ENCODE measurements around the gene PIGT. TPM values are rescaled to one million over a fixed set of nuclear protein-coding genes. Genes with fewer than 3 reads are reported as not detected.

PIGT gene
- total RNA-seq, 2 donors from 2014 or later, result 38.6 to 50.3 TPM

DNA sequence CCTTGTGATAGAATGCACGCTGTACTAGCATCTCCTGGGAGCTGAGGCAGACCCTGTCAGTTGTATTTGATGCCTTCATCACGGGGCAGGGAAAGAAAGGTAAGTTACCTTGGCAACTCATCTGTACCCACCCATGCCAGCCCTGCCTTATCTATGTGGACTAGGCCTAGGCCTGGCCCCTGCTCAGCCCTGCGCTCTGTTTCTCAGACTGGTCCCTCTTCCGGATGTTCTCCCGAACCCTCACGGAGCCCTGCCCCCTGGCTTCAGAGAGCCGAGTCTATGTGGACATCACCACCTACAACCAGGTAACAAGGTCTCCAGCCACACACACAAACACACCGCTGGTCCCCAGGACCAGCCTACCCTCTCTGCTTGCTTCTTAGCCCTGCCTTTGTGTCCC is 4.2 kb downstream of the PIGT start:
- ATAC-seq (no peak), DNase-seq (no peak)
- Histone ChIP-seq H3K4me3 (no peak overlapping the region), H3K27me3 (no peaks in the 10 kb centered on the region), H3K9me3 (no peaks in the 10 kb centered on the region), H3K27ac (peak overlapping the region in 3 of 4 donors; percentile 52 to 86 (median 66)), H3K36me3 (replicated peaks in 1 of 2; ENCODE audit: insufficient read depth in 1 of 2, low read depth in 2 of 2) (peaks cover 5 to 28% of the 10 kb centered on the region in 2 donors), H3K4me1 (peaks cover 37% of the 10 kb centered on the region)
- intact Hi-C loops (cut with DNase I), result loop anchor here (5.0 kb wide), 1 partner anchor 43 kb away; the partner anchor contains the start of gene TP53TG5
- 93 to 96% methylated on average over 8 of the region's 8 CpGs for WGBS, 2 donors
- TF ChIP-seq POLR2A (IDR thresholded peaks at IDR 0.05), result no peak
- TF ChIP-seq, protein P1, sequence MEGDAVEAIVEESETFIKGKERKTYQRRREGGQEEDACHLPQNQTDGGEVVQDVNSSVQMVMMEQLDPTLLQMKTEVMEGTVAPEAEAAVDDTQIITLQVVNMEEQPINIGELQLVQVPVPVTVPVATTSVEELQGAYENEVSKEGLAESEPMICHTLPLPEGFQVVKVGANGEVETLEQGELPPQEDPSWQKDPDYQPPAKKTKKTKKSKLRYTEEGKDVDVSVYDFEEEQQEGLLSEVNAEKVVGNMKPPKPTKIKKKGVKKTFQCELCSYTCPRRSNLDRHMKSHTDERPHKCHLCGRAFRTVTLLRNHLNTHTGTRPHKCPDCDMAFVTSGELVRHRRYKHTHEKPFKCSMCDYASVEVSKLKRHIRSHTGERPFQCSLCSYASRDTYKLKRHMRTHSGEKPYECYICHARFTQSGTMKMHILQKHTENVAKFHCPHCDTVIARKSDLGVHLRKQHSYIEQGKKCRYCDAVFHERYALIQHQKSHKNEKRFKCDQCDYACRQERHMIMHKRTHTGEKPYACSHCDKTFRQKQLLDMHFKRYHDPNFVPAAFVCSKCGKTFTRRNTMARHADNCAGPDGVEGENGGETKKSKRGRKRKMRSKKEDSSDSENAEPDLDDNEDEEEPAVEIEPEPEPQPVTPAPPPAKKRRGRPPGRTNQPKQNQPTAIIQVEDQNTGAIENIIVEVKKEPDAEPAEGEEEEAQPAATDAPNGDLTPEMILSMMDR (IDR thresholded peaks at IDR 0.05), result no peak

DNA sequence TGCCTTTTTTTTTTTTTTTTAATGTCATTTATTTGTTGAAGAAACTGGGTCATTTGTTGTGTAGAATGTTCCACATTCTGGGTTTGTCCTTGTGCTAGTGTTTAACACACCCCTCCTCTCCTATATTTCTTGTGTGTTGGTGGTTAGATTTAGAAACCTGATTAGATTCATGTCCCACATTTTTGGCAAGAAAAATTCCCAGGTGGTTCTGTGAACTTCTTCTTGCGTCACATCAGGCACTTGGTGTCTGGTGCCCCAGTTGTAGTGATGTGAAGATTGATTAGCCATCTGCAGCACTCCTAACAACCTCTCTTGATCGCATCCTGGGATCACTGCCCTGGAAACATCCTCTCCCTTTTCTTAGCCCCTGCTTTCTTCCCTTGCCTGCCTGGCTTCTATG is 7.8 kb downstream of the PIGT start:
- DNase-seq, result no peak
- no peak overlapping the region for H3K4me3 ChIP-seq
- H3K27me3 ChIP-seq, result no peaks in the 10 kb centered on the region
- 97 to 100% methylated on average over 2 of the region's 2 CpGs for WGBS, 2 donors
- H3K27ac ChIP-seq, result no peak overlapping the region
- H3K4me1 ChIP-seq, result peaks cover 27% of the 10 kb centered on the region
- intact Hi-C loops (cut with DNase I), result loop anchor here (5.0 kb wide), 1 partner anchor 46 kb away; the partner anchor contains the start of gene TP53TG5
- H3K9me3 ChIP-seq, result no peaks in the 10 kb centered on the region
- TF ChIP-seq, protein P1 (IDR thresholded peaks at IDR 0.05), result no peak
- no peak for TF ChIP-seq POLR2A (IDR thresholded peaks at IDR 0.05)
- ATAC-seq, result no peak
- H3K36me3 ChIP-seq (replicated peaks in 1 of 2; ENCODE audit: insufficient read depth in 1 of 2, low read depth in 2 of 2), result peaks cover 5 to 33% of the 10 kb centered on the region in 2 donors

GRCh38 chr20:45425561-45425960 is 9.6 kb downstream of the PIGT start:
- Histone ChIP-seq H3K4me1 (peaks cover 13% of the 10 kb centered on the region), H3K4me3 (no peak overlapping the region), H3K9me3 (no peaks in the 10 kb centered on the region), H3K36me3 (replicated peaks in 1 of 2; ENCODE audit: insufficient read depth in 1 of 2, low read depth in 2 of 2) (peaks cover 5 to 30% of the 10 kb centered on the region in 2 donors), H3K27me3 (no peaks in the 10 kb centered on the region), H3K27ac (no peak overlapping the region)
- intact Hi-C loops (cut with DNase I), result no loop called here
- WGBS, 2 donors, result 93 to 97% methylated on average over 10 to 12 of the region's 17 CpGs
- ATAC-seq, result no peak
- no peak for TF ChIP-seq POLR2A (IDR thresholded peaks at IDR 0.05)
- TF ChIP-seq, protein P1 (IDR thresholded peaks at IDR 0.05), result no peak
- DNase-seq, result no peak

GRCh38 chr20:45426320-45427016 is 10.5 kb downstream of the PIGT start:
- Histone ChIP-seq H3K27ac (peak overlapping the region in 1 of 4 donors; percentile 52), H3K9me3 (no peaks in the 10 kb centered on the region), H3K4me3 (no peak overlapping the region), H3K36me3 (replicated peaks in 1 of 2; ENCODE audit: insufficient read depth in 1 of 2, low read depth in 2 of 2) (peaks cover 5 to 21% of the 10 kb centered on the region in 2 donors), H3K27me3 (no peaks in the 10 kb centered on the region), H3K4me1 (peaks cover 13% of the 10 kb centered on the region)
- ATAC-seq, result peak; percentile 3
- intact Hi-C loops (cut with DNase I), result no loop called here
- DNase-seq, result no peak
- 85 to 93% methylated on average over 5 of the region's 5 CpGs for WGBS, 2 donors
- TF ChIP-seq, protein P1 (IDR thresholded peaks at IDR 0.05), result no peak
- no peak for TF ChIP-seq POLR2A (IDR thresholded peaks at IDR 0.05)

Measured in body of pancreas (tissue), 4 donors.